ENCODE measurements around the gene ZNF483. TPM values are rescaled to one million over a fixed set of nuclear protein-coding genes. Genes with fewer than 3 reads are reported as not detected.
"Not testable (repeated sequence)": the region's sequence is repeated elsewhere in the genome, so short reads cannot be mapped to it uniquely, and the experiment has no call there.

ZNF483 gene
- total RNA-seq, 4 donors from 2014 or later = 26.2 to 82.4 (median 36.0) TPM

GRCh38 chr9:111501005-111501562 lies 23.9 kb upstream of the ZNF483 start:
- H3K9me3 ChIP-seq = no peaks in the 10 kb centered on the region
- no peak overlapping the region for H3K4me3 ChIP-seq (replicated peaks in 1 of 3)
- no peaks in the 10 kb centered on the region for H3K27me3 ChIP-seq
- H3K4me1 ChIP-seq = no peaks in the 10 kb centered on the region
- TF ChIP-seq CTCF (IDR thresholded peaks at IDR 0.05) (no peak), POLR2A (IDR thresholded peaks at IDR 0.05) (no peak)
- no peaks in the 10 kb centered on the region for H3K36me3 ChIP-seq
- intact Hi-C loops (cut with DNase I) = no loop called here
- no peak for DNase-seq
- WGBS, 2 donors = 90 to 92% methylated on average over 12 to 14 of the region's 16 CpGs
- H3K27ac ChIP-seq = no peak overlapping the region

GRCh38 chr9:111501648-111502047 lies 23.3 kb upstream of the ZNF483 start:
- H3K4me3 ChIP-seq (replicated peaks in 1 of 3) = no peak overlapping the region
- H3K36me3 ChIP-seq = no peaks in the 10 kb centered on the region
- intact Hi-C loops (cut with DNase I) = no loop called here
- no peak overlapping the region for H3K27ac ChIP-seq
- no peaks in the 10 kb centered on the region for H3K9me3 ChIP-seq
- H3K27me3 ChIP-seq = no peaks in the 10 kb centered on the region
- 90 to 96% methylated on average over 3 to 4 of the region's 6 CpGs for WGBS, 2 donors
- no peak for TF ChIP-seq CTCF (IDR thresholded peaks at IDR 0.05)
- no peak for TF ChIP-seq POLR2A (IDR thresholded peaks at IDR 0.05)
- no peak for DNase-seq
- H3K4me1 ChIP-seq = no peaks in the 10 kb centered on the region

GRCh38 chr9:111502506-111502905 lies 22.5 kb upstream of the ZNF483 start:
- peak in 1 of 2 donors; percentile 7 for DNase-seq
- Histone ChIP-seq H3K9me3 (no peaks in the 10 kb centered on the region), H3K4me1 (no peaks in the 10 kb centered on the region), H3K27ac (no peak overlapping the region), H3K4me3 (replicated peaks in 1 of 3) (no peak overlapping the region), H3K27me3 (no peaks in the 10 kb centered on the region), H3K36me3 (no peaks in the 10 kb centered on the region)
- intact Hi-C loops (cut with DNase I) = no loop called here
- WGBS, 2 donors = 69 to 83% methylated on average over 2 to 3 of the region's 3 CpGs
- TF ChIP-seq POLR2A (IDR thresholded peaks at IDR 0.05) (no peak), CTCF (IDR thresholded peaks at IDR 0.05) (no peak)

- H3K27me3 ChIP-seq; H3K4me1 ChIP-seq; DNase-seq; H3K9me3 ChIP-seq; H3K27ac ChIP-seq; H3K4me3 ChIP-seq (replicated peaks in 1 of 3); intact Hi-C loops (cut with DNase I); H3K36me3 ChIP-seq: not testable (repeated sequence)
- 76 to 87% methylated on average over 6 of the region's 6 CpGs for WGBS, 2 donors
Observed at GRCh38 chr9:111511581-111511980, 13.4 kb upstream of the ZNF483 start.

- DNase-seq = no peak
- Histone ChIP-seq H3K27ac (no peak overlapping the region), H3K4me3 (replicated peaks in 1 of 3) (no peak overlapping the region), H3K9me3 (no peaks in the 10 kb centered on the region), H3K36me3 (no peaks in the 10 kb centered on the region), H3K4me1 (no peaks in the 10 kb centered on the region), H3K27me3 (no peaks in the 10 kb centered on the region)
- intact Hi-C loops (cut with DNase I) = no loop called here
- no peak for TF ChIP-seq CTCF (IDR thresholded peaks at IDR 0.05)
- no peak for TF ChIP-seq POLR2A (IDR thresholded peaks at IDR 0.05)
Observed at GRCh38 chr9:111514967-111515366, 10.0 kb upstream of the ZNF483 start.

- no peak for DNase-seq
- Histone ChIP-seq H3K4me3 (replicated peaks in 1 of 3) (no peak overlapping the region), H3K4me1 (no peaks in the 10 kb centered on the region), H3K27me3 (no peaks in the 10 kb centered on the region), H3K27ac (no peak overlapping the region), H3K9me3 (no peaks in the 10 kb centered on the region), H3K36me3 (no peaks in the 10 kb centered on the region)
- 85 to 92% methylated on average over 2 of the region's 2 CpGs for WGBS, 2 donors
- intact Hi-C loops (cut with DNase I) = no loop called here
- TF ChIP-seq POLR2A (IDR thresholded peaks at IDR 0.05) (no peak), CTCF (IDR thresholded peaks at IDR 0.05) (no peak)
Observed at GRCh38 chr9:111516061-111516465, 8.9 kb upstream of the ZNF483 start.
